Measurements from ENCODE around the gene NFYC.

The NFYC gene

GRCh38 chr1:40783001-40783905, 91.7 kb downstream of the NFYC start, which contains the start of gene KCNQ4:
TSS of gene KCNQ4 (plus strand) at chr1:40783787. CDS start at chr1:40784094, 307 bp downstream.
- no peak for DNase-seq

DNA sequence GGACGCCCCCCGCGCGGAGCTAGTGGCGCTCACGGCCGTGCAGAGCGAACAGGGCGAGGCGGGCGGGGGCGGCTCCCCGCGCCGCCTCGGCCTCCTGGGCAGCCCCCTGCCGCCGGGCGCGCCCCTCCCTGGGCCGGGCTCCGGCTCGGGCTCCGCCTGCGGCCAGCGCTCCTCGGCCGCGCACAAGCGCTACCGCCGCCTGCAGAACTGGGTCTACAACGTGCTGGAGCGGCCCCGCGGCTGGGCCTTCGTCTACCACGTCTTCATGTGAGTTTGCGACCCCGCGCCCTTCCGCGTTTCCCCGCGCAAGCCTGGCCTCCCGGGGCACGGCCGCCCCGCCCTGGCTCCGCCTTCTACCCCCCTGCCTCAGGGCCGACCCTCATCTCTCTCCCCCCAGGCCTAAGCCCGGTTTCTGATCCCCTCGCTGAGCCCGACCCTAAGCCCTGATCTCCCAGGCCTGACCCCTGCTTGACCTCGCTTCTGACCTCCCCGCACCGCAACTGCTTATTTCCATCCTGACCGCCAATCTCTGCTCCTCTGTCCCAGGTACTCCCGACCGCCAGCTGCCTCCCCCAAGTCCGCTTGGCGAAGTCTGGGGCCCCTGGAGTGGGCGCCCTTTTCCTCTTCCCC, 92.8 kb downstream of the NFYC start:
- DNase-seq, result no peak

DNA sequence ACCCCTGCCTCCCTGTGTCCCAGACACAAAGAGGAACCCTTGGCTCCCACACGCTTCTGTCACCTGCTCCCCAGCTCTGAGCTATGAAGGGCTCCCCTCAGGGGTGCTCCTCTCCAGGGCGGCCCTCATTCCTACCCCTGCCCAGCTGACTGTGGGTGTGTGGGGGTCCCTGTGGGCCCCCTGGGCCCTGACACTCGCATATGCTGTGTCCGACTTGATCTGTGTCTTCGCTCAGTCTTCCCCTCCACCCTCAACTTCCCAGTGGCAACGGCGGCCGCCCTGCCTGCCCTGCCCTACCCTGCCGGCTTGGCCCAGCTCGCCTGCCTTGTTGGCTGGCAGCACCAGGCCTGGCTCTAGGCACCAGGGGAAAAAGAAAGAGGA, 93.3 kb downstream of the NFYC start:
- DNase-seq, result no peak

DNA sequence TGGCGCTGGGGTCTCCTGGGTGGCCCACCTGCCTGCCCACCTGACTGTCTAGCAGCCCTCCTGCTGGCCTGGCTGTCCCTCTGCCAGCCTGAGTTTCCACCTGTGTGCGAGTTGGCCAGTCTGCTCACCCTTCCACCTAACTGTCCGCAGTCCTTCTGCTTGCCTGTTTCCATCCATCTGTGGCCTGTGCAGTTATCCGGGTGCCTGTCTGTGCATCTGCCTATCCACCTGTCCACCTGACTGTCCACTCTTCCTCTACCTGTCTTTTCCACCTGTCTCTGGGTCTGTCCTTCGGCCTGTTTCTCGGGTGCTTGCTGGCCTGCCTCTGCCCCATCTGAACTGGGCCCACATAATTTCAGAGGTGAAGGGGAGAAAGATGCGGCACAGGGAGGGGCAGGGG, 93.9 kb downstream of the NFYC start:
- DNase-seq, result no peak

GRCh38 chr1:40786171-40786994, 94.9 kb downstream of the NFYC start:
- no peak for DNase-seq

DNA sequence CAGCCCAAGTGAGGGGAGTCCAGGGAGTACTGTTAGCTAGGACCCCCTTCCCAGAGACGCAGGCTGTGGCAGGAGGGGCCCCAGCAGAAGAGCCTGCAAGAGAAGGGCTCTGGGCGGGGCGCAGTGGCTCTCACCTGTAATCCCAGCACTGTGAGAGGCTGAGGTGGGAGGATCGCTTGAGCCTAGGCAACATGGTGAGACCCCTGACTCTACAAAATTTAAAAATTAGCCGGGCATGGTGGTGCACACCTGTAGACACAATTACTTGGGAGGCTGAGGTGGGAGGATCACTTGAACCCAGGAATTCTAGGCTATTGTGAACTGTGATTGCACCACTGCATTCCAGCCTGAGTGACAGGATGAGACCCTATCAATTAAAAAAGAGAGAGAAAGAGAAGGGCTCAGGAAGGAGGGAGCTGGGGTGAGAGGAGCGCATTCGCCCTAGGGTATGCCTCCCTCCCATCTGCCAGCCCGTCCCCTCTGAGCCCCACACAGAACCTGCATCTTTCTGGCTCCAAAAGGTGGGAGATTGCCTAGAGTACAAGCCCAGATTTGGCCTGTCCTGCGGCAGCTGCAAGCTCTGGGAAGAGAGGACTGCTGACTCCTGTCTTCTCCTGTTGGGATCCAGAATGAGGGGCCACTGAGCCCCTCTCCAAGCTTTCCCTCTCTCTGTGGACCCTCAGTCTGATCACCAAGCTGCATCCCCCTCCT, 95.6 kb downstream of the NFYC start:
- no peak for DNase-seq

- no peak for DNase-seq
Observed at GRCh38 chr1:40787737-40788560, 96.4 kb downstream of the NFYC start.

DNA sequence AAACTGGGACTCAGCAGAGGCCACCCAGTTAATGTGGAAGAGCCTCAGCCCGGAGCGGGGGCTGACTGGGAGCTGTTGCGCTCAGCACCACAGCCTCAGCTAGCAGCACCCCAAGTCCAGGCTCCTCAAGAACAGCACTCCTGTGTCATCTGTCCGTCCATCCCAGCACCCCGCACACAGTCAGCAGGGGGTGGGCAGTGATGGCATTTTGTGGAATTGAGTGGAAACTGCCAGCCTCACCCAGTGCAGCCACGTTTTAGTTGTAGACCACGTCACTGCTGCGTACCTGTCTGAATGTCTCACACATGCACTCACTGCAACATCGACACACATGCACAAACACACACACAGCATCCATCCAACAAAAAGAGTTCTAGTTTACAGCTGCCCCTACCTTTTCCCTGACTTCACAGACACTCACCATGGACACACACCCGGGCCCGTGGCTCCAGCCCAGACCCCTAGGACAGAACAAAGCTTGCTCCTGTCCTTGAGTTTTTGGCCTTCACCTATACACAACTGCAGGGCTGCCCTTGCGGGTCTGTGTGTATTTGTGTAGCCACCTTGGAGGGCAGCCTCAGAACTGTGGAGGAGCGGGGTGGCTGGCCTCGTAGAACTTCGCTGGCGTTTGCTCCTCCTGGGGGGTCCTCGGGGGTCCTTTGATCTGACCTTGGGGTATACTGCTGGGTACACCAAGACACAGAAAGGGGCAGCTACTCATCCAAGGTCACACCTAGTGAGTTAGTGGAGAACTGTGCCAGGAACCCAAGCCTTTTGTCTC, 97.2 kb downstream of the NFYC start:
- no peak for DNase-seq

GRCh38 chr1:40789342-40789598, 97.8 kb downstream of the NFYC start:
- no peak for DNase-seq

GRCh38 chr1:40789661-40790430, 98.3 kb downstream of the NFYC start:
- no peak for DNase-seq

DNA sequence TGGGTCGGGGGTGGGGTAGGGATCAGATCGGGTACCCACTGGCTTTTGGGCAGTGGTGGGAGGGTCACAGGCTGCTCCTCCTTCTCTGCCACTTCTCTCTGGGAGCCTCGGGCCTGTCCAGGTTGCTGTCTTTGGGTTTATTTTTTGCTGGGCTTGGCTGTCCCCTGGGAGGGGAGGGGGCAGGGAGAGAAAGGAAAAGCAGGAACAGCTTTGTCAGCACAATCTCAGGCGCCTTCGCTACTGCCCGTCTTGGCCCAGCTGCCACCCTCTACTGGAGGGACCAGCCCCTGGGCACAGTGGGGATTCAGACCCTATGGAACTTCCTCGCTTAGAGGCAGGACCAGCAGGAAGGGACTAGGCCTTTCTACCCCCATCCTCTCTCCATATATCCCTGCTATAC, 100.5 kb downstream of the NFYC start:
- no peak for DNase-seq

DNA sequence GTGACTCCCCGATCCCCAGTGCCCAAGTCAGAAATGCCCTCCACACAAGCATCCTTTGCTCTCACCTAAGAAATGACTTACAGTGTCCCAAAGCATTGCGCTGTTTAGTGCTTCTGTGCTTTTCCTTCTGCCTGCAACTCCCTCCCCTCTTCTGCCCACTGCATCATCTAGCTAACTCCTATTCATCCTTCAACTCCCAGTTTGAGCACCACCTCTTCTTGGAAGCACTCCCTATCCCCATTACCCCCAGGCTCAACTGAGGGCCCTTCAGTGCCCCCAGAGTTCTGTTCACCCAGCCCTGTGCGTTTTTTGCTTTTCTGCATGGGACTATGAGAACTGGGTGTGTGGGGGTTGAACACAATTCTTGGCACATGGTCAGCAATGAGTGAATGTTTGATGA, 102.1 kb downstream of the NFYC start:
- no peak for DNase-seq

- DNase-seq, result no peak
Observed at GRCh38 chr1:40794048-40794447, 102.5 kb downstream of the NFYC start.

- peak in 1 of 4 experiments; percentile 23 for DNase-seq
Observed at GRCh38 chr1:40794974-40795715, 103.6 kb downstream of the NFYC start.

DNA sequence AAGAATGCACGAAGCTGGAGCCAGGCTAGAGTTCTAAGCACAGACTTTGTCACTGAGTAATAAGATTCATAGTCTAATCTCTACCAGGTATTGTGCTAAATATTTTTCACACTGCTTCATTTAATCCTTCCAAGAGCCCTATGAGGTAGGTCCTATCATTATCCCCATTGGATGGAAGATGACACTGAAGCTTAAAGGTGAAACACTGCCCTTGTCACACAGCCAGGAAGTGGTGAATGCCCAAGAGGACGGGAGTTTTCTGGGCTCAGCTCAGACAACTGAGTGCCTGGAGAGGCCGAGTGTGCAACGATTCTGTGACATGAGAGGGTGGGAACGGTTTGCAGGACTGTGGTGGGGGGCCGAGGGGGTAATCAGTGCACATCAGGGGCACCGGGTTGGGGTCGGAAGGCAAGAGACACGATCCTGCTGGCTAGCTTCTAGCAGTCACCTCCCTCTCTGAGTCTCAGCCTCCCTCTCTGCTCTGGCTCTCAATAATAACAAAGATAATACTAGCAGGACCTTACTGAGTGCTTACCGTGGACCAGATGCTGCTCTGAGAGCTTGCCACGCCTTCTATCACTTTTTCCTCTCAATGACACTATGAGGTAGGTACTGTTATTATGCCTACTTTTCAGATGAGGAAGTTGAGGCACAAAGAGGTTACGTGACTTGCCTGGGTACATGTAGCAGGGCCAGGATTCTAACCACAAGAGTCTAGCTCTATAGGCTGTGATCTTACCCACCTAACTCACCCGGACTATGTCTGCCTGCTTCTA, 104.5 kb downstream of the NFYC start:
- DNase-seq, result no peak

DNA sequence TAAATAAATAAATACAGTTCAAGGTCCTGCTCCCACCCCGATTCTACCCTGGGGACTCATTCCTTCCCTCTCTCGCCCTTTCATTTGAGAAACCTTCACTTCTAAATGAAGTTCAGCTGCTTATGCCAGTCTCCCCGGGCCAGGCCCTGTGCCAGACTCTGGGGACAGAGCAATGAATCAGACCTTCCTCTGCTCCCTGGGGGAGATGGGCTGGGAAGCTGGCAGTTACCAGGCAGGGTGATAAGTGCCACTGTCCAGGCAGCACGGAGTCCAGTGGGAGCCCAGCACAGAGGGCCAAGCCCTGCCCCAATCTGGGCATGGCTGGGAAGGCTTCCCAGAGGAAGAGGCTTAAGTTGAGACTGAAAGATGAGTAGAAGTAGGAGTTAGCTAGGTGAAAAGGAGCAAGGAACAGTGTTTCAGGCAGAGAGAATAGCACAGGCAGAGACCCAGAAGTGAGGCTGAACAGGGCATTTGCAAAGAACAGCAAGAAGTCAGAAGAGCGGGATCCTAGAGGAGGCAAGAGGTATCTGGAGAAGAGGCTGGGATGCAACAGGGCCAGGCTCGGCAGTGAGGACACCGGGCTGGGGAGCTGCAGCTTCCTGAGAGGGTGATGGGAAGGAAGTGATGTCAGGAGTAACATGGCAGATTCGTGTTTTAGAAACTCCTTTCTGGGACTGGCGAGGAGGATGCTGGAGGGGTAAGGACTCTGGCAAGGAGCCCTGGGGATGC, 105.6 kb downstream of the NFYC start:
- DNase-seq, result no peak

DNA sequence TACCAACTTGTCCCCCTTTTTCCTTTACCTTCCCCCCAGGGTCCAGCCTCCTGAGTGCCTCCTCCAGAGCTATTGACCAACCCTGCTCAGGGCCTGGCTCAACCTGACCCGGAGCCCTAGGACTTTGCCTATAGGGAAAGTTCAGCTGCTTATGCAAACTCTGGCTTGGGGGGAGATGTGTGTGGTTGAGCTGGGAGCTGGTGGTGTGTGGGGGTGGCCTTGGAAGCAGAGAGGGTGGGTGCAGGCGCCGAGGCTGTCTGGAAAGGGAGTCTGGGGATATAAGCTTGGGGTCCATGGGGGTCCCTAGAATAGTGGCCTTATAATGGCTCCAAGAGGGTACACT, 106.1 kb downstream of the NFYC start:
- no peak for DNase-seq

All from activated CD4-positive, CD25-positive, alpha-beta regulatory T cell (primary cell).